NT2/D1 (cell line): ENCODE measurements around the gene DISP2.
A peak's percentile ranks its signal among the peaks of the same experiment; 100 is the strongest.

Experiments used
- DNase-seq: peaks from one replicate; pipeline ENCODE4 v3.0.0-alpha.2; 2011; ENCODE audit warnings: low read depth, low spot score
- H3K27me3 ChIP-seq: 2 replicates; pipeline ENCODE4 v1.6.0; 2011; ENCODE audit warnings: mild to moderate bottlenecking; ENCODE audit not compliant: insufficient read length, insufficient read depth
- H3K36me3 ChIP-seq: 2 replicates; pipeline ENCODE4 v1.6.1; 2011; ENCODE audit warnings: mild to moderate bottlenecking, low read length, mixed read lengths; ENCODE audit not compliant: insufficient read depth, insufficient read length
- H3K4me1 ChIP-seq: 2 replicates; pipeline ENCODE4 v1.5.1; 2011; ENCODE audit not compliant: insufficient read depth, insufficient read length
- H3K4me3 ChIP-seq: 2 replicates; pipeline ENCODE4 v1.5.1; 2011; ENCODE audit warnings: low read depth; ENCODE audit not compliant: insufficient read length
- H3K9ac ChIP-seq: 2 replicates; pipeline ENCODE4 v1.6.0; 2011; ENCODE audit warnings: low read depth; ENCODE audit not compliant: insufficient read length
- H3K9me3 ChIP-seq: 2 replicates; pipeline ENCODE4 v1.5.1; 2011; ENCODE audit warnings: mild to moderate bottlenecking, low read length; ENCODE audit not compliant: insufficient read depth
- SUZ12 ChIP-seq: IDR thresholded peaks from 2 replicates; pipeline ENCODE4 v1.6.1; 2011; ENCODE audit not compliant: insufficient read length, insufficient read depth; ENCODE audit errors: extremely low read depth
- YY1 ChIP-seq: IDR thresholded peaks from 2 replicates; pipeline ENCODE4 v1.6.1; 2011; ENCODE audit not compliant: insufficient read length, insufficient read depth
- ZNF274 ChIP-seq: IDR thresholded peaks from 2 replicates; pipeline ENCODE4 v1.6.1; 2011; ENCODE audit warnings: mild to moderate bottlenecking, low read depth, low read length

DISP2 gene

DNA sequence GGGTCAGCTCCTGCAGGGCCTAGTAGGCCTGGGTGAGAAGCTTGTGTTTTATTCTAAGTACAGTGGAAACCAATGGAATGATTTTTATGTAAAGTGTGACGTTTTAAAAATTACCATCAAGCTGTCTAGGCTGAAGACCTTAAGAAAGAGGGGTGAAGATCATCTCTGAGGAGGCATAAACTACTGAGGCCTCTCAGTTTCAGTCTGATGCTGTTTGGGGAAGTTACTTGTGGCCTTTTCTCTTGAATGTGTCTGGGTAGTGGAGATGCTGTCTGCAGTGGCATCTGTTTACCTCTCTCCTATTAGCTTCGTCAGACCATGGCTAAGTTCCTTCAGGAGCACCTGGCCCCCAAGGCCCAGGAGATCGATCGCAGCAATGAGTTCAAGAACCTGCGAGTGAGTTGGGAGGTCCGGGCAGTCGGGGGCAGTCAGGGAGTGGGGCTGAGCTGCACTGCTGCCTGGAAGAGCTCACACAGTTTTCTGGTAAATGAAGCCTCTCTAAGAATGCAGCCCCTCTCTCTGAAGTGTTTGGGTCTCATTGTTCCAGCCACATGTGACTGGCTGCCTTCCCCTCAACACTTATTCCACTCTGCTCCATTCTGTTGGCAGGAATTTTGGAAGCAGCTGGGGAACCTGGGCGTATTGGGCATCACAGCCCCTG, 49.4 kb downstream of the DISP2 start:
- H3K4me3 ChIP-seq: peak overlapping the region; percentile 2
- no peak for TF ChIP-seq SUZ12
- TF ChIP-seq ZNF274: no peak
- TF ChIP-seq YY1: no peak
- H3K27me3 ChIP-seq: no peaks in the 10 kb centered on the region
- no peak for DNase-seq
- H3K4me1 ChIP-seq: no peaks in the 10 kb centered on the region
- H3K9ac ChIP-seq: peak overlapping the region; percentile 53
- H3K36me3 ChIP-seq: peaks cover 52% of the 10 kb centered on the region
- H3K9me3 ChIP-seq: no peaks in the 10 kb centered on the region

DNA sequence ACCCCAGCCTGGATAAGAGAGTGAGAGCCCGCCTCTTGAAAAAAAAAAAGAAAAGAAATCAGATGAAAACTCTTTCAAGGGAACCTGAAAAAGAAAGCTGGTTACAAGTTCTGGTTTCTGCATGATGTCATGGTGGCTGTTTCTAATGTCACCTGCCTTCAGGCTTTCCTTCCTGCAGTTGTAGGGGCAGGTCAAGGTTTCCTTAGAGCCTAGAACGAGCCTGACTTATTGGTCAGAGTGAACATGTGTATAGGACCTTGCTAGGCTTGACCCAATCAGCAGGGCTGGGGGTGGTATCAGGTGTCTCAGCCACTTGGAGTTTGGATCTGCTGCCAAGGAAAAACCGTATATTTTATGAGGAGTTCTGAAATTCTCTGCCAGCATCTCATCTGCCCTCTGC, 51.3 kb downstream of the DISP2 start:
- Histone ChIP-seq H3K36me3 (peaks cover 67% of the 10 kb centered on the region), H3K9me3 (no peaks in the 10 kb centered on the region), H3K4me1 (no peaks in the 10 kb centered on the region), H3K27me3 (no peaks in the 10 kb centered on the region), H3K9ac (no peak overlapping the region), H3K4me3 (no peak overlapping the region)
- no peak for TF ChIP-seq ZNF274
- DNase-seq: no peak

DNA sequence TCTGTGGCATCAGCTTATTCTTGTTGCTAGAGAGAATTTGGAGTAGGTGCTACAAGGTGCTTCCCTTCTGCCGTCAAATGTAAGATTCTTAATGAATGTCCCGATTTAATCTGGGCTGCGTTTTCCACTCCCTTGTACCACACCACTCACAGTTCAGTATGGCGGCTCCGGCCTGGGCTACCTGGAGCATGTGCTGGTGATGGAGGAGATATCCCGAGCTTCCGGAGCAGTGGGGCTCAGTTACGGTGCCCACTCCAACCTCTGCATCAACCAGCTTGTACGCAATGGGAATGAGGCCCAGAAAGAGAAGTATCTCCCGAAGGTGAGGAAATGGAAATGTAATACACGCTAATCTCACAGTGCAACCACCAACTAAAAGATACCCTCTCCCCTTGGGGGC, 52.5 kb downstream of the DISP2 start:
- H3K36me3 ChIP-seq: peaks cover 77% of the 10 kb centered on the region

DNA sequence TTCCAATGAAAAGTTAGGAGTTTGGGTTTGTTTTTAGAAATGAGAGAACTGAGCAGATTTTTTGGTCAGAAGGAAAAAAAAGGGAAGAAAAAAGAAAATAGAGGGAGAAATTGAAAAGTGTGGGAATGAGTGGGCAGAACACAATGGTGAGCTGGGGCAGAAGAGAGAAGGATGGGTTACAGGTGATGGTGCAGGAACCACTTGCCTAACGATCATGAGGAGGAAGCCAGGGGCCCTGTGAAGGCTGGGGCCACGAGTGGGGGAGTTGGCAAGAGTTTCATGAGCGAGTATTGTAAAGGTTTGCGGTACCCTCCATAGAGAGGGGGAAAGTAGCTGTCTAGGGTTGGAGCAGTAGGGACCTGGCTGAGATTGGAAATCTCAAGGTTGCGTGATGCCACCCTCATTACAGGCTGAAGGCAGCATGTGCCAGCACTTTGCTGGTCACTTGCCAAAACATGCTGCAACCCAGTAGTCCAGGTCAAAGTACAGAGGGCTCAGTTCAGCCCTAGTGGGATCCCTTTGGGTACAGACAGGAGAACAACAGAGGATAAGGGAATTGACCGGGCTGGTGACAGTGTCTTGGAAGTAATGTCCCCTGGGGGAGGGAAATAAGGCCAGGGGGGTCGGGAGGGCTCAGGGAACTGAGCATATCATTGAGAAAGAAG, 54.2 kb downstream of the DISP2 start:
- Histone ChIP-seq H3K4me3 (no peak overlapping the region), H3K4me1 (no peaks in the 10 kb centered on the region), H3K9ac (no peak overlapping the region), H3K27me3 (no peaks in the 10 kb centered on the region), H3K9me3 (no peaks in the 10 kb centered on the region), H3K36me3 (peaks cover 88% of the 10 kb centered on the region)
- no peak for TF ChIP-seq YY1
- TF ChIP-seq ZNF274: no peak
- TF ChIP-seq SUZ12: no peak
- no peak for DNase-seq

More for the DNA sequence above, 52.5 kb downstream of the DISP2 start:
- H3K4me3 ChIP-seq: no peak overlapping the region
- no peak overlapping the region for H3K9ac ChIP-seq
- no peak for TF ChIP-seq ZNF274
- TF ChIP-seq YY1: no peak
- TF ChIP-seq SUZ12: no peak
- H3K27me3 ChIP-seq: no peaks in the 10 kb centered on the region
- H3K4me1 ChIP-seq: no peaks in the 10 kb centered on the region
- DNase-seq: no peak
- no peaks in the 10 kb centered on the region for H3K9me3 ChIP-seq

DNA sequence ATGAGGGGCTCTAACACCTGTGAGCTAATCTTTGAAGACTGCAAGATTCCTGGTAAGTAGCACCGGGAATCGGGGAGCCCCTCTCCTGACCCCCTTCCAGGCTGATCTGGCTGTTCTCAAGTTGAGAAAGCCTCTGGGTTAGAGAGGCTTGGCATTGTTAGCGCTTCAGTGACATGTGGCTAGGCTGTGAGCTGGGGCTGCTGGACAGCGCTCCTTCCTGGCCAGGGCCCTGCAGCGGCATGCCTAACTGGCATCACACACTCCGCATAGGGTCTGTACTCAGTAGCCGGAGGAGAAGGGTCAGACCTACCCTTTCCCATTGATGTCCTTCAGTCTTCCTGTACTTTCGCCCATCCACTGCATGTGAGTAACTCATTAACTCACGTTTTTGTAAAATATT, 55.0 kb downstream of the DISP2 start:
- Histone ChIP-seq H3K4me3 (no peak overlapping the region), H3K9me3 (no peaks in the 10 kb centered on the region), H3K36me3 (peaks cover 88% of the 10 kb centered on the region), H3K27me3 (no peaks in the 10 kb centered on the region), H3K9ac (no peak overlapping the region), H3K4me1 (no peaks in the 10 kb centered on the region)
- no peak for DNase-seq
- TF ChIP-seq SUZ12 (no peak), YY1 (no peak), ZNF274 (no peak)

DNA sequence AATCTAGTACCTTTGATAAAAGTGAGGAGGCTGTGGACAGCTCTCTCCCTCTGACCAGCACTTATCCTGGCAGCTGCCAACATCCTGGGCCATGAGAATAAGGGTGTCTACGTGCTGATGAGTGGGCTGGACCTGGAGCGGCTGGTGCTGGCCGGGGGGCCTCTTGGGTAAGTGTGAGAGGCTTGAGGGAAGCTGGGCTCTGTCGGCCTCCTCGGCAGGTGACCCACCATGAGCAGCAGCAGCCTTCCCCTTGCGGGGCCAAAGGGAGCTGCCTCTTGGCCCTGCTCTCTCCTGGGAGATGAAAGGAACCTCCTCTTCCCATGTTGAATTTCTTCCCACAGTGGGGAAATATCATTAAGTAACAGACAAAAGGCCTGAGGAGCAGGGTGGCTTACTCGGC, 56.8 kb downstream of the DISP2 start:
- no peak for TF ChIP-seq YY1
- no peak for TF ChIP-seq ZNF274
- no peak for TF ChIP-seq SUZ12
- Histone ChIP-seq H3K36me3 (peaks cover 78% of the 10 kb centered on the region), H3K4me3 (no peak overlapping the region), H3K4me1 (no peaks in the 10 kb centered on the region), H3K27me3 (no peaks in the 10 kb centered on the region), H3K9ac (no peak overlapping the region), H3K9me3 (no peaks in the 10 kb centered on the region)
- DNase-seq: no peak

DNA sequence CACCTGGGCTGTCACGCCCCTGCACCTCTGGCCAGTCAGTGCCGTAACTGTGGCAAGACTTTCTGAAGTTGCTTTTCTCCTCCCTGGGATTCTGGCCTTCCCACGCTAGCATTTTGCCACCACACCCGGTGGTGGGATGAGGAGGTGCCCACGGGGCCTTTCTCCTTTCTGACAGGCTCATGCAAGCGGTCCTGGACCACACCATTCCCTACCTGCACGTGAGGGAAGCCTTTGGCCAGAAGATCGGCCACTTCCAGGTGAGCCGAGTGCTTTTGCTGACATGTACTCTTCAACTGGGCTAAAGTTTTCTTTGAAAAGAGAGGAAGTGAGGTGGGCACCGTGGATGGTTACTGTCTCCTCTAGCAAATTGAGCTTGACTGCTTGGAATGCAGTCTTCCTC, 57.2 kb downstream of the DISP2 start:
- Histone ChIP-seq H3K9me3 (no peaks in the 10 kb centered on the region), H3K4me3 (no peak overlapping the region), H3K9ac (no peak overlapping the region), H3K4me1 (no peaks in the 10 kb centered on the region), H3K27me3 (no peaks in the 10 kb centered on the region), H3K36me3 (peaks cover 75% of the 10 kb centered on the region)
- no peak for DNase-seq
- no peak for TF ChIP-seq YY1
- TF ChIP-seq ZNF274: no peak
- no peak for TF ChIP-seq SUZ12
